GM19023 (cell line): ENCODE data around the gene ZNF330.

Experiments used
- ATAC-seq: cut with Tn5 transposase; IDR thresholded peaks from one replicate; pipeline ENCODE4 v1.9.1; 2021; ENCODE audit warnings: mild to moderate bottlenecking, moderate library complexity; ENCODE audit not compliant: unreplicated experiment

Gene ZNF330

DNA sequence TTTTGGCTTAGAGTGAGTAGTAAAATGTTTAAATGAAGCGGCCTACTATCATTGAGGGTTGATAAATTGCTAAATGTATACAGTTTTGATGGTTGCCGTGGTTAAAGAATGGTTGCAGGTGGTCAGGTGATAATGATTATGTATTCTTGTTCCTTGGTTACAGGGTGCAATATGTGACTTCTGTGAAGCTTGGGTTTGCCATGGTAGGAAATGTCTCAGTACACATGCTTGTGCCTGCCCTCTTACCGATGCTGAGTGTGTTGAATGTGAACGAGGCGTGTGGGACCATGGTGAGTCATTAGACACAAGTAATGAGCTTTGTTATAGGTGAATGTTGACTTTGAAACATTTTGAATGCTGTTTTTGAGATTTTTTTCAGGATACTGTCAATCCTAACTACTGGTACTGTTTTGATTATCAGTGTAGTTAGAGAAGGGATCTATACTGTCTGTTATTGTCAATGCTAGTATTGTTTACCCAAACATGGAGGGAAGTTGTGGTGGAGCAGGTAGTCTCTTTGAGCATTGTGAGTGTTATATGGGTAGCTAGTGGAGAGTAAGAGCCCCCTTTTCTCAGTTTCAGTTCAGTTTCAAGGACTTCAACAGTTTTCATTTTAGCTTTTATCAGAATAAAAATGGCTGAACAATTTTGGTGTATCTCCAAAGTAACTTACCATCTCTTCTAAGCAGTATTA, 8.9 kb downstream of the ZNF330 start:
- ATAC-seq, result peak; percentile 69

DNA sequence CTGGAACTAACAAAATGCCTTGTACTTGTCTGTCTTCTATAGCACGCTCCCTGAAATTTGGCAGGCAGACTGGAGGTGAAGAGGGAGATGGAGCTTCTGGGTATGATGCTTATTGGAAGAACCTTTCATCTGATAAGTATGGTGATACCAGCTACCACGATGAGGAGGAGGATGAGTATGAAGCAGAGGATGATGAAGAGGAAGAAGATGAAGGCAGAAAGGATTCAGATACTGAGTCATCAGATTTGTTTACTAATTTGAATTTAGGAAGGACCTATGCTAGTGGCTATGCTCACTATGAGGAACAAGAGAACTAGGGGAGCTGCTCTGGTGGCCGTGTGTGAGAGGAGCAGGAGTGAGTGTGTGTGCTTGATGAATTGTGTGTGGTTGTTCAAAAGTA, 13.0 kb downstream of the ZNF330 start:
- ATAC-seq, result no peak

DNA sequence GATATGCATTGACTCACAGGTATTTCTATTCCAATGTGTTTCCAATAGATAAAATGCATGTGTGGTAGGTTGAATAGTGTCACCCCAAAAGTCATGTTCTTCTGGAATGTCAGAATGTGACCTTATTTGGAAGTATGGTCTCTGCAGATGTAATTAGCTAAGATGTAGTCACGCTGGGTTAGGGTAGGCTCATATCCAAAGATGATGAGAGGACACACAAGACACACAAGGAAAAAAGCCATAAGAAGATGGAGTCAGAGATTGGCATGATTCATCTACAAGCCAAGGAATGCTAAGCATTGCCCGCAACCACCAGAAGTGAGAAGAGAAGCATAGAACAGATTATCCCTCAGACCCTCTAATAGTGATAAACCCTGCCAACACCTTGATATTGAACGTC, 17.5 kb downstream of the ZNF330 start:
- ATAC-seq, result no peak

DNA sequence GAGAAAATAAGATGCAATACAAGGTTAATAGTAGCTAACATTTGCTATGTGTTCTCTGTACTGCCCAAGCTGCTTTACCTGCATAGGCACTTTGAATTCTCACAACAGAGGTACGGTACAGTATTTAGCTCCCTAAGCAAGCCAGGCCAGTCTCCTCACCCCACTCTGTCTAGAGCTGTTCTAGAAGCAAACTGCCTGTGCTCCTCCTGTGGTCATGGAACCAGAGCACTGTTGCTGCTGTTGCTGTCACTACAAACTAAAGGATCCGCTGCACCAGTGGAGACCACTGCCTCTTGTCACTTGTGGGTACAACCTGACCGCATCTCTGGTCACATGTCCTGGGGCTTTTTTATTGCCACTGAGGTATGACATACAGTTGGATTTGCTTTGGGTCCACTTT, 19.6 kb downstream of the ZNF330 start:
- no peak for ATAC-seq

DNA sequence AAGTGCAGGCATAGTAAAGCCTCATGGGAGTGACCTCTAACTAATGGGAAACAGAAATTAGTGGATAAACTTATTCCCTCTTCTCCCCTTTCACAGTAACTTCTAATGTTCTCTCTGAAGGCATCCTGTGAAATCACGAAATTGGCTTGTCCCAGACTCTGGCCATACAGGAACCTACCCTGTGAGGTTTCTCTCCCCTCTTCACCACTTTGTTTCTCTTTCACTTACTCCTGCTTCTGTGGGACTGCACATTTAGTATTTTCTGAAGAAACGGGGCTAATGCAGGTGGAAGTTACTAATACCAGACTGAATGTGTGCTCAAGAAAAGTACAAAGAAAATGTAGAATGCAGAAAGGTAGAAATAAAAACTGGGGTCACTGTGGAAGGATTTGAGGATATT, 20.0 kb downstream of the ZNF330 start:
- no peak for ATAC-seq

DNA sequence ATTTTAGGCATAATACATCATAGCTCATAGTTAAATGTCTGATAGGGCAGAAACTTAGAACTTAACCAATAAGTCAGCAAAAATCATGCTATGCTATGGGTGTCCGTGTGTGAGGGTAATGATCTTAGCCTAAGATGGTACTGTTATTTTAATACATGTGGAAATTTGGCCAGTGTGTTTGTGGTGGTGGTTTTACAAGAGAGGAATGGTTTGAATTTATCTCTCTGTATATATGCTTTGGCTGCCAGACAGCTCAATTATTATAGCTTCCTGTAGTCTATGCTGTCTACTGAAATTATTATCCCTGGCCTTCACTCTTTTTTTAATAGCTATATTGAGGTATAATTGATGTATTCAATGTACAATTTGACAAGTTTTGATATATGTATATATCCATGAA, 21.3 kb downstream of the ZNF330 start:
- no peak for ATAC-seq

DNA sequence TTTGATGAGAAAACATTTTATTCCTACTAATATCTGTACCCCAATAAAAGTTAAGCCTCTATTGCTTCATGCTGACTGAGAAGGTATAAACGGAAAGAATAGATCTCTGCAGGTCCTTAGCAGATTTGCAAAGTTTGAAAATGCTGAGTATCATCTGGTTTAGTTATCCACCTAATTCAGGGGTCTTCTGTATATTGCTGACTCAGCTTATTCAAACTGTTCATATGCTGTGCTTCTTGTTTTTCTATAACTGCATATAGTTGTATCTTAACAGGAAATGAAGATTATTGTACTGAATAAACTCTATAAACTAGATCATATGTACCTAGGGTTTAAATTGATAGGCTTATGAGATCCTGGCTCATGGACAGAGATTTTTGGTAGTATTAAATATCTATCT, 23.7 kb downstream of the ZNF330 start:
- ATAC-seq, result no peak

DNA sequence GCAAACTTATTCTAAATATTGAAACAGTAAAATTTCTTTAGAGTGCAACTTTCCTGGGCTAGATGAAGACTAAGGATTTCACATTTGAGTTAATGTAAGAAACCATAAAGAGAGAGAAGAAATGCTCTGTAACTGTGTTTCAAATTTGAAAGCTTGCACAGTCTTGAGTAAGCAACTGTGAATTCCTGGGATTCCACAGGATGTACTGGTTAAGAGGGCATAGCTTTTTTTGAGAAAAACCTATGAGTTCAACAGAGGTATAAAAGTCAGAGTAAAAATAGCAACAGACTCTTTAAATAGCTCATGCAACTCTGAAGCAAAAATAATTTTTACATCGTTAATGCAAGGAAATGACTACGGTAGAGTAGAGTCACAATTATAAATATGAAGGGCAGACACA, 25.5 kb downstream of the ZNF330 start:
- ATAC-seq, result no peak

DNA sequence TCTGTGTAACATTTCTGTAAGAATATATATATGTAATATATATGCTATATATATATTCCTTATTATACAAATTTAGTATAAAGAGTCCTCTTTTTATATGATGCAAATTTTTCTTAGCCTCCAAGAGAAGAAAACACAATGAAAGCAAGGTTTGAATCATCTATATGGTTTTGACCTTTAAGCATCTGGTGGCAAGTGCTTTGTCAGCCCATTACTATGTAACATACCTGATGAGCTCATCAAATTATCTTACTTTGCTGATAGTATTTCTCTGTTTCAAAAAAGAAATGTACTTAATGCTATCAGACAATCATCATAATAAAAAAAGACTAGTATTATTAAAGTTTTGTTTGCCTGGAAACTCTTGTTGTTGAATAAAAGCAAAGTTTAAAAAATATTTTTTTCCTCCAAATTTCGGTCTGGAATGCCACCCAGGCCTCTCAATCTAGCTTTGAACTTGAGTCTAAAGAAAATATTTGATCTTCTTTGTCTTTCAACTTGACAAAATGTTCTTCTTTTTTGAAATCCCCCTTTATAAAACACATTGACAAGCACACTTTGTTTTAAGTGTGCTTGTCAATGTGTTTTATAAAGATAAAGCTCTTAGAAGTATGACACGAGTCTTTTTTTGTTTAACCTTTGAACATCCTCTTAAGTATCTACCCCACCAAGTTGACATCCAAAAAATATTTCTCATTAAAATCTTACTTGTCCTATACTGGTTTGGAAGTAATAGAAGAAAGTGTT, 26.2 kb downstream of the ZNF330 start:
- ATAC-seq, result no peak

DNA sequence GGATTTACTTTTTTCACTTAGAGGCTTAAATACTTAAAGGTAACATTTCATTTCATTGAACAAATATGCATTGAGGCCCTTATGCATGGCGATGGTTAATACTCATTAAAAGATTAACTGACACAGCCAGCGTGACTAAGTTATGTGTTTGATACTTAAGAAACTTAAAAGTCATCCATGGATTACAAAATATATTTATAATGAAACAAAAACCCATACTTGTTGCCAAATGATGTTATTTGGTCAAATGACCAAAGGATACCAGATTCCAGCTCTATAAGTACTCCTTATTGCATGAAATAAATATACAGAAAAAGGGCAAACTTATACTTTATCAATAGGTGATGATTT, 26.7 kb downstream of the ZNF330 start:
- ATAC-seq, result no peak

DNA sequence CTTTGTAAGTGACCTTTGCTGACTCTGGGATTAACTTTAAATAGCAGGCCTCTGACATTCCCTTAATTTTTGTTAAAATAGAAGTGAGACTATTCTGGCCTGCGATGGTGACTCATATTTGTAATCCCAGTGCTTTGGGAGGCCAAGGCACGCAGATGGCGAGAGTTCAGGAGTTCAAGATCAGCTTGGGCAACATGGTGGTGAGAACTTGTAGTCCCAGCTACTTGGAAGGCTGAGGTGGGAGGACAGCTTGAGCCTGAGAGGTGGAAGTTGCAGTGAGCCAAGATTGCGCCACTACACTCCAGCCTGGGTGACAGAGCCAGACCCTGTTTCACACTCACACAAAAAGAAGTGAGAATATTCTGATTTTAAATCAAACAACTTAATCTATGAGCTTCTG, 27.3 kb downstream of the ZNF330 start:
- ATAC-seq, result no peak

DNA sequence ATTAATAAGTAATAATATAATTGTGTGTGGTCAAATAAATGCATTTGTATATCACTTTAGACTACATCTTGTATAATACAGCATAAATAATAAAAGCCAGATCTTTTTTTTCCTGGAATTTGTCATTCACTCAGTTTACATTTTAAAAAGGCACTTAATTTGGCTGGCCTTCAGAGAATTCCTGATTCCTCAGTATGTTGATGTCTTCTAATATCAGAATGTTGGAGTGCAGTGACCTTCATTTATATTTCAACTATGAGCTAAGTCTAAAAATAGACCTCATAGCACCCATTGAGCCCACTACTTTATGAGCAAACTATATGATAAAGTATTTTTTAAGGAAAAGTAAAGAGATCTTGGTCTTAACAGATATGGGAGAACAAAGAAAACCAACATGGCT, 27.8 kb downstream of the ZNF330 start:
- ATAC-seq, result no peak

DNA sequence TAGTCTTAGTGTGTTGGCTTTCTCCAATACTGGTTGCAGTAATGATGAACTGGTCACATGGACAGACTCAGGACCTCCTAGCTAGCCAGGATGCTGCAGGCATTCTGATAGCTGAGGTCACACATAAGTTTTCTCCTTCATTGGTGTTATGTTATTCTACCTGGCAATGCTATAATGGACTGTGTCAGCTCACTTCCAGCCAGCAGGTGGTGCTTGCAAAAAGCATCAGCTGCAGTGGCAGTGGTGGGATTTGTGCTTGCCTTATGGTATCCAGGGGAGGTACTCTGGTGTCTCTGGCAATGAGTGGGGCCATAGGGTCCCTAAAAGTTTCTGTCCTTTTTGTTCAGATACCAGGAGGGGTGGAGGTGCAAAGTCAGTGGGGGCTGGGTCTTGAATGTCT, 33.6 kb downstream of the ZNF330 start:
- ATAC-seq, result no peak

DNA sequence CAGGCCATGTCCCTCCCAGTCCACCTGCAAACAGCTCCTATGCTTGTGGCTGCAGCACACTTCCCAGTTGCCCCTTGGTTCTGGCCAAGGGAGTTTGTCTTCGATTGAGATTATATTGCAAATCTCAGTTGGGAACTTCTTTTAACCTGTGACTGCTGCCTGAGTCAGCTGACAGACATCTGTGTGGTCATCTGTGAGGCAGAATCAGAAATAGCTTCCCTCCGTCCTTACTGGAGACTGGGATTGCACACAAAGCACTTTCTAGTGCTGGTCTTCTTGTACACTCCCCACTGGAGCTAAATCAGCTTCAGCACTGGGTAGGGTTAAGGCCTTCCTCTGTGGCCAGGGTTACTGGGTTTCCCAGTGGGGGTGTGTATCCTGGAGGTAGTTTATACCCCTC, 34.3 kb downstream of the ZNF330 start:
- no peak for ATAC-seq

DNA sequence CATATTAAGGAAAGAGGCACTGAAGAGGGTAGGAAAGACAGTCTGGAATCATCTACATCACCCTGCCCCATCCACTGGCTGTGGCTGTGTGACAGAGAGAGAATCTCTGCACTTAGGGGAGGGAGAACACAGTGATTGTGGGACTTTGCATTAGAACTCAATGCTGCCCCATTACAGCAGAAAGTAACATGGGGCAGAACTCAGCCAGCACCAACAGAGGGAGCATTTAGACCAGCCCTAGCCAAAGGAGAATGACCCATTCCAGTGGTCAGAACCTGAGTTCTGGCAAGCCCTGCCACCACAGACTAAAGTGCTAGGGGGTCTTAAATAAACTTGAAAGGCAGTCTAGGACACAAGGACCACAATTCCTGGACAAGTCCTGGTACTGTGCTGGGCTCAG, 37.9 kb downstream of the ZNF330 start:
- no peak for ATAC-seq

DNA sequence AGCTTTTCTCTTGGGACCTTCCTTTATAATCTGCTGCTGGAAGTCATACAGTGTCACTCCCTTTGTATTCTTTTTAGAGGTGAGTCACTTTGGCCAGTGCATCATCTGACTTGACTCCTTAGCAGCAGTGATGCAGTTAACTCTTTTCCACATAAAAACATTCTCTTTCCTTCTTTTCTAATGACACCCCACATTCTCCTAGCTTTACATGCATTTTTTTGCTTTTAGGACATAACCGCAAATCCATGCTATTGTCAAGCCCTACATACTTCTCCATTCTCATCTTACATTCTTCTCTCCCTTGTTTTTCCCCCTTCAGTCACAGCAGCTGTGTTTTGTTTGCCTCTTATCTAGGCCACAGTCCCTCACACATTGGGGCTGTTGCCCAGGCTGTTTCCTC, 55.1 kb downstream of the ZNF330 start:
- ATAC-seq, result no peak

DNA sequence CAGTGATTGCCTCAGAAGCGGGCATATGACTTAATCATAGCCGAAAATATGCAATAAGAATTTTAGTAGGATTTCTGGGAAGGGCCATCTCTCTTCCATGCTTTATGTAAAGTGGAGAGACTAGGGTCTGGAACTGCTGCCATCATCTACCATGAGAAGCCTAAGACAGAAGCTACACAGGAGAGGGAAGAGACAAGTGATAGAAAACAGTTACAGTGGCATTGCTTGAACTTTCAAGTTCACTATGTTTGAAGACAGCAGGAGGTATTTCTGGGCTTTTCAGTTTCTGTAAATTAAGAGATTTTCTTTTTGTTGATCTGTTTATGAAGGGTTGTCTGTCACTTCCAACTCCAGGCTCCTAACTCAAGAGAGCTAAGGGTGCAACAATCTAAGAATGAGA, 62.5 kb downstream of the ZNF330 start:
- no peak for ATAC-seq

DNA sequence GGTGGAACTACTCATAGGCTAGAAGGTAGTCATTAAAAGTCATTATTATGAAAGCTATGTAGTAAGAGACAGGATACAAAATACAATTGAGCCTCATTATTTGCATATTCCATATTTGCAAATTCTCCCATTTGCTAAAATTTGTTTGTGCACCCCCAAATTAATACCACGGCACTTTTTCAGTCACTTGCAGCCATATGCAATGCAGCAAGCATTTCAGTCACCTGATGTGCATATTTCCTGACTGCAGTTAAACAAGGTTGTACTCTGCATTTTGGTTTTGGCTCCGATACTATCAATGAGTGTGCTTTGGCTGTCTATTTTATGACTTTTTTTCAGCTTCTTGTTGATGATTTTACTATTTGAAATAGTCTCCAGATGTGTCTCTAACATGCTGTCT, 62.9 kb downstream of the ZNF330 start:
- no peak for ATAC-seq
